GM13977 (cell line): ENCODE data around the gene MRPL20.

ENCODE experiments used
- DNase-seq: peaks from one replicate; pipeline ENCODE4 v3.0.0; 2012; ENCODE audit warnings: low spot score
- in situ Hi-C: fragments of 300-500 bp; cut with MboI; formaldehyde crosslinking; loops from one replicate; pipeline ENCODE4 v1.12.0; 2022; ENCODE audit warnings: low sequenced_read_pairs, low pct_unique_long_range_greater_than_20kb, mixed read lengths, inconsistent platforms; ENCODE audit not compliant: unreplicated experiment
- TF ChIP-seq, protein P1 (sequence below): IDR thresholded peaks from 2 replicates; pipeline ENCODE4 v1.5.1; 2012; ENCODE audit warnings: mild to moderate bottlenecking, control low read depth; ENCODE audit not compliant: insufficient read depth; ENCODE audit errors: extremely low read depth, missing control alignments

The MRPL20 gene

DNA sequence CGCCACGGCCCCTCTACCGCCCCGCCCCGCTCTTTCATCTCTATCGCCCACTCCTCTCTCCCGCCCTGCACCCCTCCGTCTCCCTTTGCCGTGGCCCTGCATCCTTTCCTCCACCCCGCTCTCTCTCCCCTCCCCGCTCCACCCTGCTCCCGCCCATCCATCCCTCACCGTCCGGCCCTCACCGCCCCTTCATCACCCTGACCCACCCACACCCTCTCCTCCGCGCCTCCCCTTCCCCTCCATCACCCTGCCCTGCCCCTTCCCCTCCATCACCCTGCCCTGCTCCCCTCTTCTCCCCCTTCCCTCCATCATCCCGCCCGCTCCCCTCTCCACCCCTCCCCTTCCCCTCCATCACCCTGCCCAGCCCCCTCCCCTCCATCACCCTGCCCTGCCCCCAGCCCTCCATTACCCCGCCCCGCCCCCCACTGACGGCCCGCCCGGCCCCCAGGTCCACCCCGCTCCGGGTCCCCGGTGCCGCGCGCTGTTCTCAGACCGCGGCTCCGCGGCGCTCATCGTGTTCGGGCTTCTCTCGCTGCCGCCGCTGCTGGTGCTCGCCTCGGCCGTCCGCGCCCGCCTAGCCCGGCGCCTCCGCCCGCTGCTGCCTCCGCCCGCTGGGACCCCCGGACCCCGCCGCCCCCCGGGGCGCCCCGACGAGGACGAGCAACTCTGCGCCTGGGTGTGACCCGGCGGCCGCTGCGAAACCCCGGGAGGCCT is 20.2 kb upstream of the MRPL20 start:
- TF ChIP-seq, protein P1, sequence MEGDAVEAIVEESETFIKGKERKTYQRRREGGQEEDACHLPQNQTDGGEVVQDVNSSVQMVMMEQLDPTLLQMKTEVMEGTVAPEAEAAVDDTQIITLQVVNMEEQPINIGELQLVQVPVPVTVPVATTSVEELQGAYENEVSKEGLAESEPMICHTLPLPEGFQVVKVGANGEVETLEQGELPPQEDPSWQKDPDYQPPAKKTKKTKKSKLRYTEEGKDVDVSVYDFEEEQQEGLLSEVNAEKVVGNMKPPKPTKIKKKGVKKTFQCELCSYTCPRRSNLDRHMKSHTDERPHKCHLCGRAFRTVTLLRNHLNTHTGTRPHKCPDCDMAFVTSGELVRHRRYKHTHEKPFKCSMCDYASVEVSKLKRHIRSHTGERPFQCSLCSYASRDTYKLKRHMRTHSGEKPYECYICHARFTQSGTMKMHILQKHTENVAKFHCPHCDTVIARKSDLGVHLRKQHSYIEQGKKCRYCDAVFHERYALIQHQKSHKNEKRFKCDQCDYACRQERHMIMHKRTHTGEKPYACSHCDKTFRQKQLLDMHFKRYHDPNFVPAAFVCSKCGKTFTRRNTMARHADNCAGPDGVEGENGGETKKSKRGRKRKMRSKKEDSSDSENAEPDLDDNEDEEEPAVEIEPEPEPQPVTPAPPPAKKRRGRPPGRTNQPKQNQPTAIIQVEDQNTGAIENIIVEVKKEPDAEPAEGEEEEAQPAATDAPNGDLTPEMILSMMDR: no peak
- peak; percentile 62 for DNase-seq
- in situ Hi-C loops: no loop called here

DNA sequence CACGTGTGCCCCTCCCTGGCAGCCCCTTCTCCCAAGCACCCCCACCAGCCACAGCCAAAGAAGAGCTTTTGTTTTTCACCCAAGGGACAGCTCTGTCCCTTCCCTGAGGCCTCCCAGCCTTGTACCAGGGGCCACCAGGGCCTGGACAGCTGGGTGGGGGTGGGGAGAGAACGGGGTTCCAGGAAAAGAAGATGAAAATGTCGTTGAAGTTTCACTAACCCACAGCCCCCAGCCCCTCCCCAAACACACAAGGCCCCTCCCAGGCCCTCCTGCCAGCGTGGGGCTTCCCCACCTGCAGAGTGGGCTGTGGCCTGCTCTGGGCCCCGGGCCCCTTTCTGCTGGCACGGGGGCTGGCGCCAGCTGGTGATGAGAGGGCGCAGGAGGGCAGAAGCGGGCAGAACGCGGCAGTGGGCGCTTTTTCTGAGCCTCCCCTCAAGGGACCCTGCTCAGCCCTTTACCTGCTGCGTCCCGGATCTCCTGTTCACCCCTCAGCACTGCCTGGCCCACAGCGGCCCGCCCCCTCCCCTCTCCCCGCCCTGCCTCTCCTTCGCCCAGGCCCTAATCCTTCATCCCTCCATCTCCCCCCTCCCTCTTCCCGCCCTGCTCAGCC is 19.5 kb upstream of the MRPL20 start:
- DNase-seq: peak; percentile 44
- TF ChIP-seq, protein P1: no peak
- in situ Hi-C loops: no loop called here

DNA sequence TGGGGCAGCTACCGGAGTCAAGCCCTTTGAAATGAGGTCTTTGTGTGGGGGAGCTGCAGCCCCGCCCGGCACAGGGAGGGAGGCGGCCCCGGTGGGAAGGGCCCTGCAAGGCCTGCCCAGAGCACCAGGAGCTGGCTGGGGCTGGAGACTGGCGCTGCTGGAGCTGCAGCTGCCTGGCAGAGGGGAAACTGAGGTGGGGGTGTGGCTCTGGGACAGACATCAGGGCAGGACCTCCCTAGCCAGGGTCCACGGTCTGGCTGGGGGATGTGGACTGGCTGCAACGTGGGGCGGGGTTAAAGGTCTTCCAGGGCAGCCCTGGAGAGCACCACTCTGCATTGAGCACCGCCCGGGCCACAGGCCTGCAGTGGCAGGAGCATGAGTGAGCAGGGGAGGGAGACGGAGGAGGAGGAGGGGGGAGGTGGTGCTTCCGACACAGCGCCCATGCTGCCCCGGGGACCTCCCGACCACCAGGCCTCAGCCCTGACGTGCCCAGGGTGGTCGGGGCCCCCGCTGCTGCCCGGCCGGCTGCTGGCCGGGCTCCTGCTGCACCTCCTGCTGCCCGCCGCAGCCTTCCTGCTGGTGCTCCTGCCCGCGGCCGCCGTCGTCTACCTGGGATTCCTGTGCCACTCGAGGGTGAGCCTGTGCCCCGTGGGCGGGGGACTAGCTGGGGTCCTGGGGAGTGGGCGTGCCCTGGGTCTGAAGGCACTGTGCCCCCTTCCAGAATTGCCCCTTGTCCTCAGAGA is 18.8 kb upstream of the MRPL20 start:
- in situ Hi-C loops: no loop called here
- TF ChIP-seq, protein P1: no peak
- no peak for DNase-seq

GRCh38 chr1:1425426-1425752 is 18.3 kb upstream of the MRPL20 start:
- TF ChIP-seq, protein P1: no peak
- in situ Hi-C loops: no loop called here
- DNase-seq: no peak

DNA sequence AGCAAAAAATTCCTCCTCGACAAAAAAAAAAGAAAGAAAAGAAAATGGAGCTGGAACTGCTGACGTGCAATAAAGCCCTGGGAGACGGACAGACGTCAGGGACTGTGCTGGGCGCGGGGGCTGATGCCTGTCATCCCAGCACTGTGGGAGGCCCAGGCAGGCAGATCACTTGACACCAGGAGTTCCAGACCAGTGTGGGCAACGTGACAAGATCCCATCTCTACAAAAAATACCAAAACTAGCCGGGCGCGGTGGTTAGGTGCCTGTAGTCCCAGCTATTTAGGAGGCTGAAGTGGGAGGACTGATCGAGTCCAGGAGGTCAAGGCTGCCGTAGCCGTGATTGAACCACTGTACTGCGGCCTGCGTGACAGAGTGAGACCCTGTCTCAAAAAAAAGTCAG is 17.6 kb upstream of the MRPL20 start:
- TF ChIP-seq, protein P1: no peak
- DNase-seq: no peak
- in situ Hi-C loops: no loop called here

DNA sequence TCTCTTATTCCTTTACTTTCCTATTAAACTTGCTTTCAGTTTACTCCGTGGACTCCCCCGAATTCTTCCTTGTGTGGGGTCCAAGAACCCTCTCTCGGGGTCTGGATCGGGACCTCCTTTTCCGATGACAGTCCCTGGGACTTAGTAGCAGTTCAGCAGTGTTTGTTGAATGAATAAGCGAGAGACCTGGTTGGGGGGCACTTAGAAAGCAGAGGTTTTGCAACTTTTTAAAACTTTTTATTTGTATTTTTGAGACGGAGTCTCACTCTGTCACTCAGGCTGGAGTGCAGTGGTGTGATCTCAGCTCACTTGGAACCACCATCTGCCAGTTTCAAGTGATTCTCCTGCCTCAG is 16.1 kb upstream of the MRPL20 start:
- in situ Hi-C loops: no loop called here
- DNase-seq: no peak
- TF ChIP-seq, protein P1: no peak
